Effector memory CD4-positive, alpha-beta T cell (primary cell): Measurements from ENCODE around the gene DCAF12.

Experiments used
- DNase-seq, 3 donors: peaks; one replicate each; pipeline ENCODE4 v3.0.0-alpha.2; 2020
- H3K27ac ChIP-seq: 2 replicates; pipeline ENCODE4 v1.7.0; 2013; ENCODE audit warnings: mild to moderate bottlenecking, low read length, moderate library complexity; ENCODE audit not compliant: insufficient read depth, poor library complexity, severe bottlenecking
- H3K27me3 ChIP-seq: replicated peaks from 2 replicates; pipeline ENCODE4 v1.7.0; 2013; ENCODE audit warnings: mild to moderate bottlenecking, low read length; ENCODE audit not compliant: insufficient read depth, control insufficient read depth, poor library complexity, severe bottlenecking
- H3K36me3 ChIP-seq: 2 replicates; pipeline ENCODE4 v1.7.0; 2013; ENCODE audit warnings: mild to moderate bottlenecking, low read length, moderate library complexity; ENCODE audit not compliant: control insufficient read depth, insufficient read depth
- H3K4me1 ChIP-seq: 2 replicates; pipeline ENCODE4 v1.7.0; 2013; ENCODE audit warnings: low read length, mild to moderate bottlenecking; ENCODE audit not compliant: control insufficient read depth, insufficient read depth, poor library complexity, severe bottlenecking
- H3K4me3 ChIP-seq: 2 replicates; pipeline ENCODE4 v1.7.0; 2013; ENCODE audit warnings: low read length, low read depth, mild to moderate bottlenecking; ENCODE audit not compliant: insufficient read depth, poor library complexity, severe bottlenecking
- H3K9me3 ChIP-seq: 2 replicates; pipeline ENCODE4 v1.7.0; 2013; ENCODE audit warnings: mild to moderate bottlenecking, low read length, moderate library complexity; ENCODE audit not compliant: control insufficient read depth

DCAF12 gene

DNA sequence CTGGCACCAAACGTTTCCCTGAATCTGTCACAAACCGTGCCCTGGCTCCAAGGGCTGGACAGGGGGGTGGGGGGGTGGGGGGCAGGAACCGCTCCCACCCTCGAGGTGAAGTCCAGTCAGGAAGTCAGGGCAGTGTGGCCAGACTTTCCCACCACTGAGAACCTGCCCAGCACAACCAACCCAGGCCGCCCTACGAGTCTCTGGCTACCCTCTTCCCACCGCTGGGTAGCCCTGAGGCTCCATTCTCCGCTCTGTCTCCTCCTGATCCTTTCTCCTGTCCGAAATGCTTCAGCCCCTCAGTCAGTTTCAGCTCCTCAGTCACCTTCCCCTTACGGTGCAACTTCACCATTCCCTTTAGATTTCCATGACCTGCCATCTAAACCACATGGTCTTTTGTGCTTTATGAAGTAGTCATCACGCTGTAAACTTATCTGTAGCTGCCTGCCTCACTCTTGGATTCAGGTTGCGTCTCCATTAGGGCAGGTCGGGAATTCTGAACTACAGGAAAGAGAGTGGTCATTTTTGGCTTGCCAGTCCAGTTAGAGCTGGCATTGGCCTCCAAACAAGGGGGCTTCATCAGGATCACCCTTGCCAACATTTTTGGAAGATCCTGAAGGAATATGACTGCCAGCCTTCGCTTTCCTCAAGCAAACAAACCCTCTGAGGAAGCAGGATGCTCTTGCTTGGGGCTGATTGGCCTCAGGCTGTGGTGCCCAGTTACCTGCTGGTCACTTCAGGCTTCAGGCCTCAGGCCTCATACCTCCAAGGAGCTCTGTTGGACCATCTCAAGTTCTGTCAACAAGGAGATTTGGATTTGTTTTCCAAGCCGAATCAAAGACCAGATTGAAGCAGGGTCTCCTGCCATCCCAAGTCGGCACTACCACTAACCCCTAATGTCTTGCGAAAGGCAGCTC lies 794 bp upstream of the DCAF12 start:
- H3K4me1 ChIP-seq: peaks cover 24% of the 10 kb centered on the region
- no peaks in the 10 kb centered on the region for H3K9me3 ChIP-seq
- H3K27ac ChIP-seq: peak overlapping the region; percentile 91
- no peaks in the 10 kb centered on the region for H3K27me3 ChIP-seq
- peak overlapping the region; percentile 84 for H3K4me3 ChIP-seq
- DNase-seq: no peak
- H3K36me3 ChIP-seq: no peaks in the 10 kb centered on the region

- Histone ChIP-seq H3K4me3 (peak overlapping the region; percentile 84), H3K27me3 (no peaks in the 10 kb centered on the region), H3K27ac (peak overlapping the region; percentile 91), H3K9me3 (no peaks in the 10 kb centered on the region), H3K4me1 (peaks cover 24% of the 10 kb centered on the region), H3K36me3 (peaks cover 3% of the 10 kb centered on the region)
- no peak for DNase-seq
These were observed 754 bp downstream of the DCAF12 start for GRCh38 chr9:34125681-34126206.

DNA sequence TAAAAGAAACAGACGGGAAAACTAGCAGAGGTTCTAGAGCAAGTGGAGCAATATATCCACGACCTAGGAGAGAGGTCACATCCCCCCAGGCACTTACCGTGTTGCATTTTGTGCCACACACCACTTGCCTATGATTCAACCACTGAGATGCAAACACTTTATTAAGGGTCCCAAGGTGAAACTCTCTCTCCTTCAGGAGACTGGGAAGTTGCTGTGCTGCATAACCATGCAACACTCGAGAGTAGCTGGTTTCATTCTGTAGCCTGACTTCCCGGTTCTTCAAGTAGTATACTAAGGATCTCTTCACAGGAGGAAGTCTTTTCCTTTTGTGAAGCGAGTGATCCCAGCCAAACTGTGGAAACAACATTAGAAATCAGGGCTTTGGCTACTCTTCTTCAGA lies 1.6 kb downstream of the DCAF12 start:
- peak overlapping the region; percentile 84 for H3K4me3 ChIP-seq
- no peaks in the 10 kb centered on the region for H3K27me3 ChIP-seq
- peaks cover 24% of the 10 kb centered on the region for H3K4me1 ChIP-seq
- H3K27ac ChIP-seq: peak overlapping the region; percentile 91
- no peaks in the 10 kb centered on the region for H3K9me3 ChIP-seq
- DNase-seq: no peak
- peaks cover 3% of the 10 kb centered on the region for H3K36me3 ChIP-seq

- H3K9me3 ChIP-seq: no peaks in the 10 kb centered on the region
- H3K27ac ChIP-seq: no peak overlapping the region
- no peaks in the 10 kb centered on the region for H3K27me3 ChIP-seq
- H3K36me3 ChIP-seq: peaks cover 6% of the 10 kb centered on the region
- H3K4me1 ChIP-seq: peaks cover 24% of the 10 kb centered on the region
- peak overlapping the region; percentile 84 for H3K4me3 ChIP-seq
- DNase-seq: no peak
These were observed 2.4 kb downstream of the DCAF12 start for GRCh38 chr9:34124099-34124498.

DNA sequence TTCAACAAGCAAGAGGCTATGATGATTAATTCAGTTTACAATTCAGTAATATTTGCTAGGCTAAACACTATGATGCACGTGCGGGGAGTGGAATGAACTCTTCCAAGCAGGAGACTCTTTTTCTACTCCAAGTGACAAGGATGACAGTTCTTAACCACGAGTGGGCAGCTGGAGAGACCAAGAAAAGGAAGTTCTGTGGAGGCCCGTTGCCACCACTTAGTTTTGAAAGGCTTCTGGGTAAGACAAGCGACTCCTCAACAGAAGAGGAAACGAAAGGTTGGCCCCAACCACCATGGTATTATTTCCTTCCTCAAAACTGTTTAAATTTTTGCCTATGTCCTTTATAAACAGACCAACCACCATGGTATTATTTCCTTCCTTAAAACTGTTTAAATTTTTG lies 2.8 kb downstream of the DCAF12 start:
- peaks cover 8% of the 10 kb centered on the region for H3K36me3 ChIP-seq
- H3K9me3 ChIP-seq: no peaks in the 10 kb centered on the region
- no peak overlapping the region for H3K27ac ChIP-seq
- DNase-seq: no peak
- no peaks in the 10 kb centered on the region for H3K27me3 ChIP-seq
- H3K4me1 ChIP-seq: peaks cover 24% of the 10 kb centered on the region
- no peak overlapping the region for H3K4me3 ChIP-seq

DNA sequence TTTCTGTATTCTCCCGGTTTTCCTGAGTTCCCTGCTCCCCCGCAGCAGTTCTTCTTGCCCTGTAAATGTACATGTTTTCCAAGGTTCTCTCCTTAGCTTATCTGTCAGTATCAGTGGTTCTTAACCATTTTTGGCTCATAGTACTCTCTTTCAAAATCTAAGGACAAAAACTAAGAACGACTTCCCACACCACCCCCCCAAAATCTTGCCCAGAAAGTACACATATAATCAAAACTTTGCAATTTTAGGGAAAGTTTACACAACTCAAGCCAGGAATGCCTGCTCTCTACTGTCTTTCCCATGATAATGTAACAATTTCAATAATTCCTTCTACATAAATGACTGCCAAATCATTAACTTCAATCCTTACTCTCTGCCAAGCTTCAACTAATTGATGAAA lies 4.5 kb downstream of the DCAF12 start:
- Histone ChIP-seq H3K27ac (no peak overlapping the region), H3K4me3 (no peak overlapping the region), H3K4me1 (peaks cover 24% of the 10 kb centered on the region), H3K27me3 (no peaks in the 10 kb centered on the region), H3K9me3 (no peaks in the 10 kb centered on the region), H3K36me3 (peaks cover 14% of the 10 kb centered on the region)
- DNase-seq: no peak

- no peak for DNase-seq
- H3K9me3 ChIP-seq: no peaks in the 10 kb centered on the region
- peaks cover 20% of the 10 kb centered on the region for H3K4me1 ChIP-seq
- peaks cover 21% of the 10 kb centered on the region for H3K36me3 ChIP-seq
- H3K4me3 ChIP-seq: no peak overlapping the region
- H3K27me3 ChIP-seq: no peaks in the 10 kb centered on the region
- no peak overlapping the region for H3K27ac ChIP-seq
These were observed 6.8 kb downstream of the DCAF12 start for GRCh38 chr9:34119713-34120112.

DNA sequence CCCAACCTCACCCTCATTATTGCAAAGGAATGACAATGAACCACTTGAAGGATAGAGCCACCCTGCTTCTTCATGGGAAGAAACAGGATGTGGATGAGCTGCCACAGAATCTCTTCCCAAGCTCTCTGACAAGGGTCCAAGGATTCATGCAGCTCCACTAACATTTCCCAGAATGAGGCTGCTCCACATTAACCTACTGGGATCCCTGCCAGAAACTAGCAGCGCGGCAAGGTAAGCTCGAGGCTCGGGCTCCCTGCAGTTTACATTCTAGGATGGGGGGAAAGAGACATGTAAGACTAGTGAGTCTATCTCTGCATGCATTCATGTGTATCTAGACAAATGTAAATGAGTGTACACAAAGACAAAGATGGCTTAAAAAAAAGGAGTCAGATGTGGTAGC lies 12.1 kb downstream of the DCAF12 start:
- no peak overlapping the region for H3K4me3 ChIP-seq
- H3K36me3 ChIP-seq: peaks cover 27% of the 10 kb centered on the region
- DNase-seq: no peak
- H3K9me3 ChIP-seq: no peaks in the 10 kb centered on the region
- H3K4me1 ChIP-seq: no peaks in the 10 kb centered on the region
- no peak overlapping the region for H3K27ac ChIP-seq
- H3K27me3 ChIP-seq: no peaks in the 10 kb centered on the region

GRCh38 chr9:34106110-34106509 lies 20.4 kb downstream of the DCAF12 start:
- peaks cover 62% of the 10 kb centered on the region for H3K36me3 ChIP-seq
- no peak overlapping the region for H3K4me3 ChIP-seq
- H3K9me3 ChIP-seq: no peaks in the 10 kb centered on the region
- H3K4me1 ChIP-seq: no peaks in the 10 kb centered on the region
- no peak for DNase-seq
- H3K27me3 ChIP-seq: no peaks in the 10 kb centered on the region
- H3K27ac ChIP-seq: no peak overlapping the region

DNA sequence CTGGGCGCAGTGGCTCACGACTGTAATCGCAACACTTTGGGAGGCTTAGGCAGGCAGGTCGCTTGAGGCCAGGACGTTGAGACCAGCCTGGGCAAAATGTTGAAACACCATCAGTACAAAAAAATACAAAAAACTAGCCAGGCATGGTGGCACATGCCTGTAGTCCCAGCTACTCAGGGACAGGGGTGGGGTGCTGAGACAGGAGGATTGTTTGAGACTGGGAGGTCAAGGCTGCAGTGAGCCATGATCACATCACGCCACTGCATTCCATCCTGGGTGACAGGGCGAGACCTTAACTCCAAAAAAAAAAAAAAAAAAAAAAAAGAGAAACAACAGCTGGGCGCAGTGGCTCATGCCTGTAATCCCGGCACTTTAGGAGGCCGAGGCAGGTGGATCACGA lies 23.7 kb downstream of the DCAF12 start:
- no peaks in the 10 kb centered on the region for H3K4me1 ChIP-seq
- no peak overlapping the region for H3K27ac ChIP-seq
- DNase-seq: no peak
- peaks cover 72% of the 10 kb centered on the region for H3K36me3 ChIP-seq
- H3K4me3 ChIP-seq: no peak overlapping the region
- no peaks in the 10 kb centered on the region for H3K9me3 ChIP-seq
- no peaks in the 10 kb centered on the region for H3K27me3 ChIP-seq
